Stomach (tissue), 9 donors: Measurements from ENCODE around the gene TPPP. TPM values are rescaled to one million over a fixed set of nuclear protein-coding genes. Genes with fewer than 3 reads are reported as not detected.

Experiments
- DNase-seq, 2 donors: peaks; one replicate each; pipeline versions ENCODE4 v3.0.0 to v3.0.0-alpha.2; 2013 to 2019
- H3K27ac ChIP-seq, 5 donors: fragments of 200-600 bp in 4 of 5; sonication (generic) in 4 of 5; one replicate each; pipeline ENCODE4 v1.5.1; 2013 to 2019; ENCODE audit warnings: mild to moderate bottlenecking in 1 of 5, moderate library complexity in 1 of 5
- H3K27me3 ChIP-seq, 3 donors: fragments of 200-600 bp; sonication (generic); one replicate each; pipeline ENCODE4 v1.5.1; 2017 to 2019; ENCODE audit warnings: mixed run types in 1 of 3
- H3K36me3 ChIP-seq, 4 donors: fragments of 200-600 bp; sonication (generic); 1 replicate in 3 of 4; 2 replicates in 1 of 4; pipeline ENCODE4 v1.5.1; 2016 to 2019
- H3K4me1 ChIP-seq, 4 donors: fragments of 200-600 bp; sonication (generic); one replicate each; pipeline ENCODE4 v1.5.1; 2016 to 2019
- H3K4me3 ChIP-seq, 4 donors: fragments of 200-600 bp; sonication (generic) in 3 of 4; one replicate each; pipeline ENCODE4 v1.5.1; 2016 to 2019; ENCODE audit warnings: mild to moderate bottlenecking in 1 of 4
- H3K9me3 ChIP-seq, 4 donors: fragments of 200-600 bp; sonication (generic); one replicate each; pipeline ENCODE4 v1.5.1; 2016 to 2019
- CTCF ChIP-seq, 7 experiments: fragments of 450-650 bp in 4 of 7; fragments of 200-600 bp in 3 of 7; sonication (generic) in 3 of 7; IDR thresholded peaks; one replicate each; pipeline ENCODE4 v1.5.1; 2016 to 2019; ENCODE audit warnings: antibody characterized with exemption in 7 of 7, control low read depth in 2 of 7, mild to moderate bottlenecking in 1 of 7
- EP300 ChIP-seq: sonication (generic); formaldehyde crosslinking; IDR thresholded peaks from one replicate; pipeline ENCODE4 v1.6.1; 2017; ENCODE audit warnings: antibody characterized with exemption
- POLR2A ChIP-seq, 4 donors: fragments of 450-650 bp; IDR thresholded peaks; one replicate each; pipeline ENCODE4 v1.6.1; 2016; ENCODE audit warnings: antibody characterized with exemption in 4 of 4, control low read depth in 2 of 4, mild to moderate bottlenecking in 1 of 4, moderate library complexity in 1 of 4
- POLR2AphosphoS5 ChIP-seq, 3 donors: sonication (generic); formaldehyde crosslinking; IDR thresholded peaks; one replicate each; pipeline ENCODE4 v1.6.1; 2016; ENCODE audit warnings: antibody characterized with exemption in 3 of 3
- WGBS, 5 donors: extraction: QIAGEN DNeasy Blood & Tissue Kit in 3 of 5; methylation state at CpG; one replicate each; pipeline versions ENCODE4 v1.1.5 to v1.1.7; 2013 to 2018; 5-methylcytosine and 5-hydroxymethylcytosine counted together
- intact Hi-C: fragments of 100-400 bp; cut with DNase I; formaldehyde crosslinking; loops from one replicate; pipeline ENCODE4 v1.15.1; 2023; ENCODE audit warnings: low total_unique reads
- polyA plus RNA-seq, 3 donors: library from polyadenylated mRNA; stranded (reverse); fragments of 200-250 nt; gene quantifications; one replicate each; pipeline ENCODE4 v1.2.3, GENCODE V29; 2013
- total RNA-seq, 5 donors: library from RNA; depleted of rRNA; stranded (reverse); fragments of >200 nt; gene quantifications; one replicate each; pipeline versions ENCODE4 v1.1.0 to v1.2.3, GENCODE V29; 2014 to 2016
- donor health status: healthy with polysubstance abuse.
- donor health status: Bipolar disorder and iron deficiency.
- donor health status: healthy.

TPPP gene
- total and polyA plus RNA-seq, 8 donors, result 1.2 to 11.0 (median 2.7) TPM

- intact Hi-C loops, result no loop called here
Observed at GRCh38 chr5:642481-642880, 50.7 kb downstream of the TPPP start.

GRCh38 chr5:641331-641765 is 51.8 kb downstream of the TPPP start:
- no peak for DNase-seq
- 78 to 87% (median 85%) methylated on average over 14 of the region's 14 CpGs for WGBS, 5 donors
- TF ChIP-seq POLR2A (IDR thresholded peaks at IDR 0.05) (no peak), POLR2AphosphoS5 (IDR thresholded peaks at IDR 0.05) (no peak), EP300 (no peak), CTCF (IDR thresholded peaks at IDR 0.05) (no peak)
- Histone ChIP-seq H3K4me1 (no peaks in the 10 kb centered on the region), H3K27me3 (no peaks in the 10 kb centered on the region), H3K36me3 (peaks cover 15 to 94% (median 91%) of the 10 kb centered on the region in 4 donors), H3K9me3 (no peaks in the 10 kb centered on the region), H3K4me3 (no peak overlapping the region), H3K27ac (no peak overlapping the region)
- intact Hi-C loops, result no loop called here

More at GRCh38 chr5:642481-642880, 50.7 kb downstream of the TPPP start:
- Histone ChIP-seq H3K9me3 (no peaks in the 10 kb centered on the region), H3K36me3 (peaks cover 15 to 95% (median 90%) of the 10 kb centered on the region in 4 donors), H3K27ac (no peak overlapping the region), H3K4me1 (no peaks in the 10 kb centered on the region), H3K27me3 (no peaks in the 10 kb centered on the region), H3K4me3 (no peak overlapping the region)
- TF ChIP-seq CTCF (IDR thresholded peaks at IDR 0.05) (no peak), POLR2A (IDR thresholded peaks at IDR 0.05) (no peak), POLR2AphosphoS5 (IDR thresholded peaks at IDR 0.05) (no peak), EP300 (no peak)
- no peak for DNase-seq
- 92 to 97% (median 93%) methylated on average over 10 to 14 of the region's 14 CpGs for WGBS, 5 donors

GRCh38 chr5:640461-641330 is 52.5 kb downstream of the TPPP start:
- no peaks in the 10 kb centered on the region for H3K4me1 ChIP-seq
- H3K27ac ChIP-seq, result no peak overlapping the region
- 89 to 93% (median 92%) methylated on average over 28 to 35 of the region's 35 CpGs for WGBS, 5 donors
- intact Hi-C loops, result no loop called here
- H3K27me3 ChIP-seq, result no peaks in the 10 kb centered on the region
- TF ChIP-seq POLR2AphosphoS5 (IDR thresholded peaks at IDR 0.05) (no peak), POLR2A (IDR thresholded peaks at IDR 0.05) (no peak), CTCF (IDR thresholded peaks at IDR 0.05) (no peak), EP300 (no peak)
- no peak for DNase-seq
- H3K9me3 ChIP-seq, result peaks cover 0 to 1% (median 0%) of the 10 kb centered on the region in 4 donors
- no peak overlapping the region for H3K4me3 ChIP-seq
- peaks cover 15 to 94% (median 91%) of the 10 kb centered on the region in 4 donors for H3K36me3 ChIP-seq

GRCh38 chr5:639584-640213 is 53.5 kb downstream of the TPPP start:
- H3K27ac ChIP-seq, result no peak overlapping the region
- H3K36me3 ChIP-seq, result peaks cover 15 to 96% (median 93%) of the 10 kb centered on the region in 4 donors
- H3K9me3 ChIP-seq, result peaks cover 0 to 8% (median 3%) of the 10 kb centered on the region in 4 donors
- H3K27me3 ChIP-seq, result no peaks in the 10 kb centered on the region
- H3K4me3 ChIP-seq, result no peak overlapping the region
- no peaks in the 10 kb centered on the region for H3K4me1 ChIP-seq
- intact Hi-C loops, result no loop called here
- 89 to 97% (median 94%) methylated on average over 12 to 20 of the region's 20 CpGs for WGBS, 5 donors
- no peak for DNase-seq
- TF ChIP-seq EP300 (no peak), POLR2AphosphoS5 (IDR thresholded peaks at IDR 0.05) (no peak), CTCF (IDR thresholded peaks at IDR 0.05) (no peak)
